ENCODE data around the gene C4A. TPM values are rescaled to one million over a fixed set of nuclear protein-coding genes. Genes with fewer than 3 reads are reported as not detected.

Gene C4A
- total and polyA plus RNA-seq, 2 of the 8 experiments (the other 6 are each of a cell fraction or from before 2014, with no cell fraction given), result 0.62 to 2.4 TPM

GRCh38 chr6:31978831-31979230 is 3.0 kb upstream of the C4A start (continued):
- TF ChIP-seq CHD7 (IDR thresholded peaks at IDR 0.05; ENCODE audit: insufficient replicate concordance, low read length) (no peak), CHD1 (IDR thresholded peaks at IDR 0.05; ENCODE audit: low read depth, low read length) (no peak), POLR2AphosphoS5 (IDR thresholded peaks at IDR 0.05; ENCODE audit: low read depth, low read length) (no peak), BACH1 (IDR thresholded peaks at IDR 0.05; ENCODE audit: low read length) (no peak), SUZ12 (IDR thresholded peaks at IDR 0.05; ENCODE audit: low read length) (no peak)

All from H1 (cell line).